Lung (tissue), 12 donors: ENCODE measurements around the gene HSD11B1. TPM values are rescaled to one million over a fixed set of nuclear protein-coding genes. Genes with fewer than 3 reads are reported as not detected.

Experiments
- ATAC-seq: fragments of 200-7000 bp; cut with Tn5 transposase; one replicate; pipeline ENCODE4 v1.9.1; 2020; ENCODE audit warnings: moderate number of reproducible peaks; ENCODE audit not compliant: insufficient read depth, low FRiP score
- DNase-seq, 3 donors: peaks; one replicate each; pipeline ENCODE4 v3.0.0-alpha.2; 2013 to 2017
- H3K27ac ChIP-seq, 2 donors: one replicate each; pipeline ENCODE4 v1.5.1; 2013; ENCODE audit warnings: mild to moderate bottlenecking in 2 of 2, moderate library complexity in 2 of 2, control low read depth in 1 of 2, inconsistent platforms in 1 of 2, low read depth in 1 of 2, low read length in 1 of 2
- H3K27me3 ChIP-seq, 3 donors: one replicate each; pipeline ENCODE4 v1.5.1; 2013; ENCODE audit warnings: low read length in 2 of 3; ENCODE audit not compliant: control insufficient read depth in 3 of 3, insufficient read depth in 3 of 3
- H3K36me3 ChIP-seq, 4 donors: one replicate each; pipeline ENCODE4 v1.5.1; 2013; ENCODE audit warnings: low read length in 4 of 4, mild to moderate bottlenecking in 1 of 4, moderate library complexity in 1 of 4; ENCODE audit not compliant: control insufficient read depth in 4 of 4, insufficient read depth in 4 of 4
- H3K4me1 ChIP-seq, 5 donors: one replicate each; pipeline ENCODE4 v1.5.1; 2013; ENCODE audit warnings: low read length in 5 of 5, mild to moderate bottlenecking in 2 of 5, moderate library complexity in 1 of 5; ENCODE audit not compliant: control insufficient read depth in 5 of 5, insufficient read depth in 5 of 5
- H3K4me3 ChIP-seq: one replicate; pipeline ENCODE4 v1.5.1; 2013; ENCODE audit warnings: mild to moderate bottlenecking, control low read depth, moderate library complexity
- H3K9ac ChIP-seq, 2 donors: one replicate each; pipeline ENCODE4 v1.5.1; 2013; ENCODE audit warnings: low read length in 2 of 2, control low read depth in 1 of 2; ENCODE audit not compliant: insufficient read depth in 1 of 2
- H3K9me3 ChIP-seq, 4 donors: one replicate each; pipeline ENCODE4 v1.5.1; 2013; ENCODE audit warnings: low read length in 3 of 4, mild to moderate bottlenecking in 1 of 4, moderate library complexity in 1 of 4; ENCODE audit not compliant: control insufficient read depth in 4 of 4, insufficient read depth in 3 of 4
- CTCF ChIP-seq: IDR thresholded peaks from 2 replicates; pipeline ENCODE4 v1.5.1; 2012; ENCODE audit warnings: mild to moderate bottlenecking; ENCODE audit errors: control extremely low read depth, extremely low read depth
- WGBS, 2 donors: extraction: QIAGEN DNeasy Blood & Tissue Kit; methylation state at CpG; one replicate each; pipeline ENCODE4 v1.1.7; 2013; 5-methylcytosine and 5-hydroxymethylcytosine counted together
- polyA plus RNA-seq, 2 donors: library from polyadenylated mRNA; stranded (reverse); fragments of 200-250 nt; gene quantifications; one replicate each; pipeline ENCODE4 v1.2.1, GENCODE V29; 2013
- total RNA-seq, 2 donors: library from RNA; depleted of rRNA in 1 of 2; stranded (reverse); fragments of >200 nt in 1 of 2; gene quantifications; one replicate each; pipeline ENCODE4 v1.2.1, GENCODE V29; 2014 to 2021
- donor health status: control.
- donor health status: control.
- donor health status: Bipolar disorder and iron deficiency.
- donor health status: healthy.
- donor health status: DM: yes; HTN: yes; CAD: no.

HSD11B1 gene
- total and polyA plus RNA-seq, 4 donors = 6.5 to 74.6 (median 25.4) TPM

- ATAC-seq (no peak), DNase-seq (no peak)
- H3K27me3 ChIP-seq = peaks cover 0 to 3% (median 0%) of the 10 kb centered on the region in 3 donors
- H3K4me3 ChIP-seq = no peak overlapping the region
- no peak overlapping the region for H3K9ac ChIP-seq
- H3K36me3 ChIP-seq = no peaks in the 10 kb centered on the region
- no peak overlapping the region for H3K27ac ChIP-seq
- H3K9me3 ChIP-seq = no peaks in the 10 kb centered on the region
- H3K4me1 ChIP-seq = peaks cover 0 to 14% (median 8%) of the 10 kb centered on the region in 5 donors
- 97 to 100% methylated on average over 1 of the region's 1 CpG for WGBS, 2 donors
- TF ChIP-seq CTCF = no peak
These were observed 33.6 kb downstream of the HSD11B1 start for GRCh38 chr1:209738270-209738669.

GRCh38 chr1:209741193-209741592 lies 36.5 kb downstream of the HSD11B1 start:
- TF ChIP-seq CTCF = no peak
- DNase-seq = no peak
- H3K4me3 ChIP-seq = no peak overlapping the region

GRCh38 chr1:209741889-209742288 lies 37.2 kb downstream of the HSD11B1 start:
- no peak for DNase-seq
- 67 to 76% methylated on average over 2 of the region's 2 CpGs for WGBS, 2 donors
- no peak for TF ChIP-seq CTCF
- no peaks in the 10 kb centered on the region for H3K27me3 ChIP-seq
- no peak overlapping the region for H3K4me3 ChIP-seq
- no peak for ATAC-seq
- H3K4me1 ChIP-seq = peaks cover 0 to 14% (median 5%) of the 10 kb centered on the region in 5 donors
- H3K9me3 ChIP-seq = no peaks in the 10 kb centered on the region
- H3K27ac ChIP-seq = peak overlapping the region in 1 of 2 donors; percentile 15
- no peaks in the 10 kb centered on the region for H3K36me3 ChIP-seq
- no peak overlapping the region for H3K9ac ChIP-seq

More at GRCh38 chr1:209741193-209741592, 36.5 kb downstream of the HSD11B1 start:
- Histone ChIP-seq H3K9me3 (no peaks in the 10 kb centered on the region), H3K9ac (no peak overlapping the region), H3K27me3 (no peaks in the 10 kb centered on the region), H3K36me3 (no peaks in the 10 kb centered on the region), H3K4me1 (peaks cover 0 to 14% (median 5%) of the 10 kb centered on the region in 5 donors), H3K27ac (no peak overlapping the region)
- WGBS, 2 donors = 89 to 94% methylated on average over 3 of the region's 3 CpGs
- no peak for ATAC-seq
